Inferior parietal cortex (tissue), 1 donor: Measurements from ENCODE around the gene GATA2.

Source experiments
- DNase-seq: peaks from one replicate; pipeline ENCODE4 v3.0.0-alpha.2; 2016; ENCODE audit errors: extremely low spot score

The GATA2 gene

GRCh38 chr3:128473737-128474136 is 19.3 kb downstream of the GATA2 start:
- no peak for DNase-seq

GRCh38 chr3:128473180-128473519 is 19.9 kb downstream of the GATA2 start:
- no peak for DNase-seq

GRCh38 chr3:128472449-128473179 is 20.4 kb downstream of the GATA2 start:
- DNase-seq, result no peak

GRCh38 chr3:128471720-128472119 is 21.3 kb downstream of the GATA2 start:
- no peak for DNase-seq

- DNase-seq, result no peak
Measured at GRCh38 chr3:128471110-128471509, 21.9 kb downstream of the GATA2 start.

GRCh38 chr3:128470134-128470899 is 22.7 kb downstream of the GATA2 start:
- DNase-seq, result no peak

- no peak for DNase-seq
Measured at GRCh38 chr3:128469556-128469955, 23.4 kb downstream of the GATA2 start.

- DNase-seq, result no peak
Measured at GRCh38 chr3:128468791-128469527, 24.0 kb downstream of the GATA2 start.

- no peak for DNase-seq
Measured at GRCh38 chr3:128468285-128468790, 24.7 kb downstream of the GATA2 start.

- no peak for DNase-seq
Measured at GRCh38 chr3:128466840-128467541, 26.0 kb downstream of the GATA2 start, which contains the start of gene DNAJB8. DNAJB8 (minus strand) TSS chr3:128466890; CDS start chr3:128463245, 3,645 bp downstream.

GRCh38 chr3:128464702-128465101 is 28.3 kb downstream of the GATA2 start:
- DNase-seq, result no peak

GRCh38 chr3:128464188-128464587 is 28.8 kb downstream of the GATA2 start:
- DNase-seq, result no peak

GRCh38 chr3:128463771-128464170 is 29.2 kb downstream of the GATA2 start:
- DNase-seq, result no peak

GRCh38 chr3:128463354-128463753 is 29.6 kb downstream of the GATA2 start:
- no peak for DNase-seq

- DNase-seq, result no peak
Measured at GRCh38 chr3:128462931-128463330, 30.1 kb downstream of the GATA2 start.

GRCh38 chr3:128462341-128462910 is 30.6 kb downstream of the GATA2 start:
- DNase-seq, result no peak

- DNase-seq, result no peak
Measured at GRCh38 chr3:128461731-128462130, 31.3 kb downstream of the GATA2 start.

- DNase-seq, result no peak
Measured at GRCh38 chr3:128459461-128459820, 33.6 kb downstream of the GATA2 start.

GRCh38 chr3:128458746-128459460 is 34.1 kb downstream of the GATA2 start:
- no peak for DNase-seq

GRCh38 chr3:128457937-128458336 is 35.1 kb downstream of the GATA2 start:
- no peak for DNase-seq
